GM19468 (cell line): ENCODE data around the gene BDH2.

ENCODE experiments used
- ATAC-seq: cut with Tn5 transposase; IDR thresholded peaks from one replicate; pipeline ENCODE4 v1.9.1; 2021; ENCODE audit warnings: mild to moderate bottlenecking, moderate library complexity, moderate number of reproducible peaks; ENCODE audit not compliant: unreplicated experiment; ENCODE audit errors: extremely low read depth

The BDH2 gene

DNA sequence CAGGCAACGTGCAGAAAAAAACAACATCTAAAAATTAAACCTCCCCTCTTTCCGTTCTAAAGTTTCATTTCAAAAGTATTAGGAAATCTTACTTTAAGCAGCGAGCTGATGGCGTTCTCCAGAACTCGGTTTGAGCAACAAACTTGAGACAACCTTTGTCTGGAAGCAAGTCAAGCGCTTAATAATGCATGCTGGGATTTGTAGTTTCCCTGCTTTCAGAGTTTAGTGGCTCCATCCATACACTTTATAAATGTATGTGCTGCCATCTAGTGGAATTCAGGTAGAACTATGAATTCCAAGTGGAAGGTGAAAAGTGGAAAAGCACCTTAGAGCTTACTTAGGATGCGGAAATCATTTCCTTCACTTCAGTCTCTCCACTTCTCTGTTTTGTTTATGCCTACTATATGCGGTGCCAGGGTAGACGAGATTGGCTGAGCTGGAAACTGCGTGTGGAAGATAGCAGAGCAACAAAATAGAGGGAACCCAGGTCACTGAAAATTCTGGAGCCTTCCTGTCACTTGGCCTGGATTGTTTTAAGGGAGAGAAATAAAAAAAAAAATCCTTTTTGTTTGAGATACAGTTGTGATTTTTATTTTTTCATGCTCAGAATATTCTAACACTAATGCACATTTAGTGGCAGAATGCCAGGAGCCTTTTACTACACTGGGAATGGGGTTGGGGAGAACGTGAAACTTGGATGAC, at the start of gene BDH2:
Gene BDH2, minus strand, starts transcription at position 144 of the 702 bp plus-strand sequence. CDS start 3,580 bp downstream, outside the sequence.
- ATAC-seq, result peak; percentile 91

DNA sequence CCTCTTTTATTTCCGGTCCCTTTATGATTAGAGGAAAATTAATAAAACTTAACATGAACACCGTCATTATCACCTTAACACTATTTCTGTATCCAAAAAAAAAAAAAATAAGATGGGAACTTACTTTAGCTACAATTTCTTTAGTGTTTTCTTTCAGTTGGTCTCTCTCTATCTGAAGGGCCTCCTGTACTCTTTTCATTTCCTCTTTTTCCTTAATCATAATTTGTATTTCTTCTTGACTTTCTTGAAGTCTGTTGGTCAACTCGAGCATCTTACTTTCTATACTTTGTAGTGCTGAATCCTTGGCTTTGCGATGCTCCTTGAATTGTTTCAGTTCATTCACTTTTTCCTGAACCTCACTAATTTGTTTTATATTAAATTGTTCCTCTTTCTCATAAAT, 45.3 kb upstream of the BDH2 start:
- ATAC-seq, result no peak

GRCh38 chr4:103137446-103137827, 37.8 kb upstream of the BDH2 start:
- ATAC-seq, result no peak

DNA sequence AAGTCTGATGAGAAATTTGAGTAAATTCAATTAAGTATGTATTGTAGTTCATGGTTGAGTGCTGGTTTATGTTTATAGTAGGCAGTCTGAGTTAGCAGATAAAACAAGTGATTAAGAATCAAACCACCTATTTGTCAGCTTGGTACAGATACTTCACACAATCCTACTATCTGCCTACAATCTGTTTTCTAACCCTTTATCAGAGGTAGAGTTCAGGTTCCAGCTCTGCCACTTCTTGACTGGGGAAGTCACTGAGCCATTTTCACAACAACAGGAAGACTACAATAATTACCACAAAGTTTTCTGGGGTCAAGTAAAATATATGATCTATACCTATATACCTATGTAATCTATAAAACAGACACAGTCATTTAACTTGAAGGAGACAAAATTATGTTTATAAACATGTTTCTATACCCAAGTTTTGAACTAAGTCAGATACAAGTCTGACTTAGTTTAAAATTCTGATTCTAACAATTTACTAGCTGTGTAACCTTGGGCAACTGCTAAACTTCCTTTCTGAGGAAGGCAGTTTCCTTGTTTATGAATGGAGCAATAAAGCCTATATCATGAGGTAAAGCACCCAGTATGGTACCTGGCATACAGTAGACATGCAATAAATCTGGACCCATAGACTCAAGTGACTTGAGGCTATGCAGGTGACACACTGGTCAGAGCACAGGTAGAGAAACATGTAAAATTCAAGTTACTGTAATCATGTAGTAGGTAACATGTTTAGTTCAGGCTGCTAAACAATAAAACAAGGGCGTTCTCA, 37.2 kb upstream of the BDH2 start:
- no peak for ATAC-seq

- no peak for ATAC-seq
These were observed 29.5 kb upstream of the BDH2 start for GRCh38 chr4:103129174-103129573.

GRCh38 chr4:103126126-103126525, 26.5 kb upstream of the BDH2 start:
- ATAC-seq, result no peak

- ATAC-seq, result no peak
These were observed 23.5 kb upstream of the BDH2 start for GRCh38 chr4:103123114-103123513.

- ATAC-seq, result no peak
These were observed 18.5 kb upstream of the BDH2 start for GRCh38 chr4:103118166-103118565.

DNA sequence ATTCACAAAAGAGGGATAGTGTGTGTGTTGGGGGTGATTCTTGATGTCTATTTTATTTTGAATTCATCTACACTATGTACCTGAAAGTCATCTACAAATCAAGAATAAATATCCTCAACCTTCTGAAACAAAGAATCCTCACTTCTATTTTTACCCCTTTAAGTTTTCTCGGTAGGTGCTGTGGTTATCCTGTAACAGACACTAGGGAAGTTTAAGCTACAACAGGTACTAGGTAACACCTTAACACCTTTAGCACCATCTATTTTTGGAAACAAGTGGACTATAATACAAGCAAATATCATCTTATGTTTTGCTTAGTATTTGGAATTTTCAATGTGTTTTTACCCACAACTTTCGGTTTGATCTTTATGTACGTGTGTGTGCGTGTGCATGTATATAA, 12.0 kb upstream of the BDH2 start:
- no peak for ATAC-seq

- no peak for ATAC-seq
These were observed 8.9 kb upstream of the BDH2 start for GRCh38 chr4:103108542-103108941.

- ATAC-seq, result no peak
These were observed 6.1 kb upstream of the BDH2 start for GRCh38 chr4:103105558-103106356.

- no peak for ATAC-seq
These were observed 5.3 kb upstream of the BDH2 start for GRCh38 chr4:103104886-103105285.

DNA sequence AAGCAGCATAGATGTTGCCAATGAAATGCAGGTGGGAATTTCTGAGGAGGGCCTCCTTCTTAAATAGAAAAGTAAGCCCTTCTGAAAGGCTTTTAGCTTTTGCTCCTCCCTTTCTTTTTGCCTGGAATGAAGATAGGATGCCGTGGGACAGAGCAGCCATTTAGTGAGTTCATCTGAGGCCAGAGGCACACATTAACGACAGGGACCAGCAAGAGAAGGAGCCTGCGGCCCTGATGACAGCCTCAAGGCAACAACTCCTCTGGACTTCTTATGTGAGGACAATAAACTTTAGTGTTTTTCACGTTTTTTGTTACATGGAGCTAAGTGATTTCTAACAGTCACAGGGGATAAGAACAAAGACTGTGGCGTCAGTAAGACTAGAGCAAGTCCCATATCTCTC, 1.1 kb upstream of the BDH2 start:
- ATAC-seq, result no peak

- ATAC-seq, result no peak
These were observed 736 bp downstream of the BDH2 start for GRCh38 chr4:103098756-103099440.

DNA sequence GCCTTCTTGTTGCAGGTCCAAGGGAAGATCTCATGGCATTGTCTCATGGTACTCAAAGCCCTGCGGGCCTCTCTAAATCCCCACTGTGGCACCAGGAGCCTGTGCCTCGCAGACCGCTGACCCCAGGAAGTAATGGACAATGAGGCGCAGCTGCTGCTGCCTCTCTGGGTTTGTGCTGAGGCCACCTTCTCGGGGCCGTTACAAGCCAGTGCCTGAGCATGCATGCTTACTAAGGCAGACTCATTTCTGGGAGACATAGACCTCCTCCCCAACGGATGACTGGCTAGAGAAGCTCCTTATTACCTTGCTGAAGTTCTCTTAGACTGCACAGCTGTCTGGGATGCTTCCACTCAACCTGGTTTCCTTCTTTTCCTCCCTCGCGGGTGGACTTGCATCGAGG, 1.3 kb downstream of the BDH2 start:
- ATAC-seq, result no peak

- ATAC-seq, result no peak
These were observed 2.5 kb downstream of the BDH2 start for GRCh38 chr4:103097112-103097511.

GRCh38 chr4:103095080-103095479, 4.6 kb downstream of the BDH2 start:
- no peak for ATAC-seq

GRCh38 chr4:103092245-103092644, 7.4 kb downstream of the BDH2 start:
- ATAC-seq, result no peak

DNA sequence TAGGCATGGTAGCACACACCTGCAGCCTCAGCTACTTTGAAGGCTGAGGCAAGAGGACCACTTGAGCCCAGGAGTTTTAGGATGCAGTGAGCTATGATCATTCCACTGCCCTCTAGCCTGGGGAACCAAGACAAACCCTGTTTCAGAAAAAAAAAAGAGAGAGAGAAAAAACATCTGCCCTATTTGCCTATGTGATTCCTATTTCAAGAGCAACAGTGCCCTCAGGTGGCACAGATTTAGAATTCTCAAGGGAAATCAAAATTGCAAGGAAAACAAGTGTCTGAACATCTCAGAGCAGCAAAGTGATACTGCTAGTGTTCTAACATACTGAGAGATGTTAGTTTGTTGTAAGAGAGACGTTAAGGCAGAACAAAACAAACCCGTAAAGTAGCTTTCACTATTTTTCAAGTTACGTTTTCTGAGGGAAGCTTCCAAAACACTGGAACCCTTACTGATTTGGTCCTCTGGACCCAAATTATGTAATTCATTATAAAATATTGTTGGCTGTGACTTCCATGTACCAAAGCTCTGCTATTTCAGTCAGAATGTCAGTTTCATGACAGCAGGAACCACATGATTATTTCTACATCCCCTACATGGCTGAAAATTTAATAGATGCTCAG, 7.9 kb downstream of the BDH2 start:
- no peak for ATAC-seq

GRCh38 chr4:103089481-103089880, 10.2 kb downstream of the BDH2 start:
- ATAC-seq, result no peak
